NCI-H524 treated with DMSO at 0.1 percent for 48 hours (cell line): ENCODE measurements around the gene TAGLN2.
"Not testable (repeated sequence)": the region's sequence is repeated elsewhere in the genome, so short reads cannot be mapped to it uniquely, and the experiment has no call there.

Source experiments
- DNase-seq: peaks from one replicate; lab custom pipeline; 2025; lab: John Stamatoyannopoulos, UW

The TAGLN2 gene

GRCh38 chr1:159921251-159921650 lies 4.1 kb downstream of the TAGLN2 start:
- no peak for DNase-seq

DNA sequence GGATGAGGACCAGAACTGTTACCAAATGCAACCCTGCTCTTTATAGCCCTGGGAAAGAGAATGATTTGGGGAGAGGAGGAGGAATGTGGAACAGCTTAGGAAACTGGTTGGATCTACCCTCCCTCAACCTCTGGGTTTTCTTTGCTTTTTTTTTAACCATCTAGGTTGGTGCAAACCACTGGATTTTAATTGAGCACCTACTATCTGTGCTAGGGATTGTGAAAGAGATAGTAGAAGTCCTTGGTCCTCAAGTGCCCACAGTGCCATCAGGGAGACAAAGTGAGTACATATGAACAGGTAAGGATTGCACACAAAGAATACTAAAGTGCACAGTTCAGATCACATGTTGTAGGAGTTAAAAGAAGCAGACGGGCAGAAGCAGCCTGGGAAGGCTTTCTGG lies 4.7 kb downstream of the TAGLN2 start:
- DNase-seq = no peak

DNA sequence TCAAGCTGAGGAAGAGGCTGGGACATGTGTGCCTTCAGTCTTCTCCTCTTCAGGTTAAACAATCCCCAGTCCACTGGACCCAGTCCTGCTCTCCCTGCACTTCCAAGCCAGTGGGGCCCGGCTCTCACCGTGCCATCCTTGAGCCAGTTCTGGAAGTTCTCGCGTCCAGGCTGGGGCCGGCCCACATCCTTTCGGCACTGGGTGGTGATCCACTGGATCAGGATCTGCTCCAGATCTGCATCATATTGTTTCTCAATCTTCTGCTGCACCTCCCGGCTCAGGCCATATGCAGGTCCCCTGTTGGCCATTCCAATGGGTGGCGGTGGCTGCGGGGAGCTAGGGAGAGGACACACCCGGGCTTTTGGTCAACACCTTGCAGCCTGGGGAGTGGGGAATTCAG lies 5.1 kb downstream of the TAGLN2 start:
- no peak for DNase-seq

DNA sequence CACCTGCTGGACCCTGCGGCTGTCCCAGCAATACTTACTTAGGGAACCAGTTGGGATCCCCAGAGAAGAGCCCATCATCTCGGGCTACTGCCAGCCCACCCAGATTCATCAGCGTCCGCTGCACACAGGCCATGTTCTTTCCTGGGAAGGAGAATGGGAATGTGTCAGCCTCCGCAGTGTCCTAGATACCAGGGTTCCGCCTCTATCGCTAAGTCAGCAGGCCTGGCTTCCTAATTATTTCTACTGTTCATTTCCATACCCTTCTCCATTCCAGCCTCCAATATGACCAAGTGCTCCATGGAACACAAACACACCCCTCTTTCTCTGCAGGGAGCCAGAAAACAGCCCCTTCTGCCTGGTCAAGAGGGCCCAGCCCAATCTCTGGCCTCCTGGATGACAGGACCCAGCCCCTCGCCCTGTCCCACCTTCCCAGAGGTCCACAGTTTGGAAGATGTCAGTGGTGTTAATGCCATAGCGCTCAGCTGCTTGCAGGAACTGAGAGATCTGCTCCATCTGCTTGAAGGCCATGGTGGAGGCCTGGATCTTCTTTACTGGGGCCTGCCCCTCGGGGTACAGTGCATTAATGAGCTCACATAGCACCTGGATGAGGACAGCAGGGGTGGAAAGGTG lies 6.0 kb downstream of the TAGLN2 start:
- no peak for DNase-seq

GRCh38 chr1:159918352-159919200 lies 6.7 kb downstream of the TAGLN2 start:
- DNase-seq = peak; percentile 18

DNA sequence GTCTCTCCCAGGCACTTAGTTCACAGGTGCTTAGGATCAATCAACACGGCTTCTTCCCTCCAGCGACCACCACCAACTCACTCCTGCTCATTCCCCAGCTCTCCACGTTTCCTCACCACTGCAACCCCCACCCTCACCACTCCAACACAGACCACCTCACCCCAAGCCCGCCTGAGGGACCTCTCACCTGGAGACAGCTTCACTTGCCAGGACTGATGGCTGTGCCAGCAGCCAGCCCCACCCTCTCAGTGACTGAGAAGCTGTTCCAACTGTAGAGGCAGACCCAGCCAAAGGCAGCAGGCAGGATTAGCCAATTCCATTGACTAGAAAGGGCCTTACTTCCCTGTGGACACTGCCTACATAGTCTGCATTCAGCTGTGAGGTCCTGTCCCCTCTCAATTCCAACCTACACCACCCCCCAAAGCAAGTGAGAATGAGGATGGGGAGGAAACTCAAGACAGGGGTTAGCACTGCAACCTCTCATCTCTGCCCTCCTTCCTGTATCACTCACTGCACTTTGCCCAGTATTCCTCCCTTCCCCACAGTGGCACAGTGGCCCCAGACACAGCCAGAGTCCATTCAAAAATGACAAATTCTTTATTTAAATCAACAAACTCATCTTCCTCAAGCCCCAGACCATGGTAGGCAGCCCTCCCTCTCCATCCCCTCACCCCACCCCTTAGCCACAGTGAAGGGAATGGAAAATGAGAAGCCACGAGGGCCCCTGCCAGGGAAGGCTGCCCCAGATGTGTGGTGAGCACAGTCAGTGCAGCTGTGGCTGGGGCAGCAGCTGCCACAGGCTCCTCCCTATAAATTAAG lies 7.6 kb downstream of the TAGLN2 start:
- no peak for DNase-seq

DNA sequence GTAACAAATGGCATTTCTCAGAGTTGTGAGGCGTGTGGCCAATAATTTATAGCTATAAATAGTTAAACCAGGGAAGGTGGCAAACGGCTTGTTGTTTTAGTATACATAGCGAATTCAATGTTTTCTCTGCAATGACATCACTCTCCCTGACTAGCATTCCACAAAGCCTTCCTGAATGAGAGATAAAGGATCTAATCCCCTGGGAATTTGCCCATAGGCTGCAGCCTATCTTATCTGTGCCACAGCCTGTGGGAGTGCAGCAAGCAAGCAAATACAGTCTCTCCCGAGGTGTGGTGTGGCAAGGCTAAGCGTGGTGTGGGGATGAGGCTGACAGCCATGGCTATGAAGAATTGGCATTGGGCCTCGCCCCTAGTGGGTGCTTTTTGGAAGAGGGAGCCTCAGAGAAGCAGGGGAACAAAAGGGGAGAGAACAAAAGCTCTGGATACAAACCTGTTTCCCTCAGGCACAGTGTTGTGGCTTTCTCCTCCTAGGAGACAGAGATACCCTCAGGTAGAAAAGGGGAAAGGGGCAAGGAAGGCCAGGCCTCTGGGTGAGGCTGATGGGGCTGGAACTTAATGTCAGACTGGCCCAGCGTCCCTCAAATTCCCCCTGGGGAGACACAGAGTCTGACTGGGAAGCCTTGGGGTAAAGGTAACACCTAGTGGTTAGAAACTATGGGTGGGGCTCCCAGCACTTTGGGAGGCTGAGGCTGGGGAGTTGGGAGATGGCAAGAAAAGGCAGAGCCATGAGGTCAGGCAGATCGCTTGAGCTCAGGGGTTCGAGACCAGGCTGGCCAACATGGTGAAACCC lies 8.9 kb downstream of the TAGLN2 start:
- no peak for DNase-seq

- no peak for DNase-seq
Observed at GRCh38 chr1:159915571-159916241, 9.6 kb downstream of the TAGLN2 start.

DNA sequence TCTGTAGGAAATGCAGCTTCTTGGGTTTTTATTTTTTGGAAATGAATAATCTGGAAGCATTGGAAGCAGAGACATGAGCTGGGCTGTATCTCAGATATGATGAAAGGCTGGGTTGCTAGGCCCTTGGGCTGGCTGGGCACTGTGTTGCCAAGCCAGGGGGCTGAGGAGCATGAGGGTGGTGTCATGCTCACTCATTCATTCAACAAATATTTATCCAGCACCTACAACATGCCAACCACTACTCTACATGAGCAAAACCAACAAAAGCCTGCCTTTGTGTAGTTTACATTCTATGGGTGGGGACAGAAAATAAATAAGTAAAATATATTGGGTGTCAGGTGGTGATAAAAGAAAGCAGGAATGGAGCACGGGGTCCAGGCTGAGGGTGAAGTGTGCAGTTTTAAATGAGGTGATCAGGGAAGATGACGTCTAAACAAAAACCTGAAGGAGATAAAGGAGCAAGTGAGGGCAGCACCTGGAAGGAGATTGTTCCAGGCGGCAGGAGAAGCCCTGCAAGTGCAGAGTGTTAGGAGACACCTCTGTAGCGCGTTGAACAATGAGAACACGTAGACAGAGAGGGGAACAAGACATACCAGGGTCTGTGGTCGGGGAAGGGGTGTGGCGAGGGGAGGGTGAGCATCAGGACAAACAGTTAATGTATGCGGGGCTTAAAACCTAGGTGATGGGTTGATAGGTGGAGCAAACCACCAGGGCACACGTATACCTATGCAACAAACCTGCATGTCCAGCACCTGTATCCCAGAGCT lies 10.9 kb downstream of the TAGLN2 start:
- DNase-seq = no peak

- no peak for DNase-seq
Observed at GRCh38 chr1:159913451-159914192, 11.7 kb downstream of the TAGLN2 start.

DNA sequence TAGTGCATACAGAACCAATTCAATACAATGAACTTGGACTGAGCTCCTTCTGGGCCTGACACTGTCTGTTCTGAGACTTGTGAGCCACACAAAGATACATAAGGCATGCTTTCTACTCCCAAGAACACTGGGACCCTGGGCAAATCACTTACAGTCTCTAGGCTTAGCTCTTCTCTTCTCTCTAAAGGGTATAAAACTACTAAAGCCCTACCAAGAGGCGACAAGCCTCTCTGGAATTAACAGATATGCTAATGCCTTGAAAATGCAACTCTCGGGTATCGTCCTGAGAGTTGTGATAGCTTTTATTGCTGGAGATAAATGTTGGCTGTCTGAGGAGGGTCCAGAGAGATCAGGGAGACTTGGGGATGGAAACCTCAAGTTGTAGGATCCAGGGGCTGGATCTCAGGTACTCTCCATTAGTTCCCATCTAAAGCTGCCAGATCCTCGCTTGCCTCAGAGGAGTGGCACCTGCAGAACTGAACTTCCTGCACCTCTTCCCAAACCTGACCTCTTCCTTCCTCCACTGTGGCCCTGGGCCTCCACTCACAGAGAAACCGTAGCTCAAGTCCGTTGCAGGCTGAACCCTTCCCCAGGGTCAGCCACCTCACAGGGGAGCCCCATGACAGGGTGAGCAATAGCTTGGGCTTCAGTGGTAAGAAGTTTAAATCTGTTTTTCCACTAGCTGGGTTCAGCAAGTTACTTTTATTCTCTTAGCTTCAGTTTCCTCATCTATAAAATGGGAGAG lies 13.8 kb downstream of the TAGLN2 start:
- DNase-seq = no peak

- DNase-seq = no peak
Observed at GRCh38 chr1:159908031-159908940, 17.0 kb downstream of the TAGLN2 start.

DNA sequence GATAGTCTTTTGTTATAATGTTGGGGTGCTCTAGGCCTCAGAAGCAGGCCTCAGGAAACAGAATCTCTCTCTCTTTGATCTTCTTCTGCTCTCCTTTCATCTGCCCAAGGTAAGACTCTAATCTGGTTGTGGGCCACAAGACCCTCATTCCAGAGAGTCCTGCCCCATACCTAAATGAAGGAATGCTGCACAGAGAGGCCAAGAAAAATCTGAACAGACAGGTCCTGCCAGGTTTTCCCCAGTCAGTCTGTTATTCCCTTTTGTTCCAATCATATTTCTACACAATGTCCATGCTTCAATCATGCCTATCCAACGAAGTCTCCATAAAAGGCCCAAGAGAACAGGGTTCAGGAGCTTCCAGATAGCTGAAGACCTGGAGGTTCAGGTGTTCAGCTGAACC lies 18.3 kb downstream of the TAGLN2 start:
- no peak for DNase-seq

DNA sequence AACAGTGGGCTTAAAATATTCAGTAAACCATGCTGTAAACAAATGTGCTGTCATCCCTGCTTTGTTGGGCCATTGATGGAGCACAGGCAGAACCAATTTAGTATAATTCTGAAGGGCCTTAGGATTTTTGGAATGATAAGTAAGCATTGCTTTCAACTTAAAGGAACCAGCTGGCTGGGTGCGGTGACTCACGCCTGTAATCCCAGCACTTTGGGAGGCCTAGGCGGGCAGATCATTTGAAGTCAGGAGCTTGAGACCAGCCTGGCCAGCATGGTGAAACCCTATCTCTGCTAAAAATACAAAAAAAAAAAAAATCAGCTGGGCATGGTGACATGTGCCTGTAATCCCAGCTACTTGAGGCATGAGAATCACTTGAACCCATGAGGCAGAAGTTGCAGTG lies 21.3 kb downstream of the TAGLN2 start:
- DNase-seq = not testable (repeated sequence)

GRCh38 chr1:159902541-159902940 lies 22.8 kb downstream of the TAGLN2 start:
- DNase-seq = no peak

DNA sequence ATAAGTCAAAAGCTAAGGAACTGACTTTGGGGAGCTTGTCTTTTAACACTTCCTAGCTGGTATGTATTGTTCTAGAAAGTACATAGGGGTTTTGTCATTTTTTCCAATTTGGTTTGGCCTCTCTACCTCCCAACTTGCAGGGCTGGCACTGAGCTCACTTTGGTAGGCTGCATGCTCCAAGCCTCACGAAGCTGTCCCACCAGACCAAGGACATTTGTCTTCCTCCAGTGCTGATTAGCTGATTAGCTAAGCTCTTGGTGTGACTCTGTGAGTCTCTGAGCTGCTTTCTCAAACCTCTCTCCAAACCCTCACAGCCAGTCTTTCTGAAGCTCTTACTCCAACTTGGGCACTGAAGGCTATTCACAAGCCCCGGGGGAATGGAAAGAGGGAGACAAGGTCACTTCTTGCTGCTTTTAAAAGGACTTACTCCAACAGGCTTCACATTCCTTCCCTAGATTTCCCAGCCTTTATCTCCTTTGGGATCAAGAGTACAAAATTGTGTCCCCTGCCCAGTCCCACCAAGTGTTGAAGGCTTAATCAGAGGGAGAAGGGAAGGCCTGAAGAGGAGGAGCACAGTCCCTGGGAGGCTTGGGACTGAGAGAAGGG lies 24.4 kb downstream of the TAGLN2 start:
- no peak for DNase-seq

DNA sequence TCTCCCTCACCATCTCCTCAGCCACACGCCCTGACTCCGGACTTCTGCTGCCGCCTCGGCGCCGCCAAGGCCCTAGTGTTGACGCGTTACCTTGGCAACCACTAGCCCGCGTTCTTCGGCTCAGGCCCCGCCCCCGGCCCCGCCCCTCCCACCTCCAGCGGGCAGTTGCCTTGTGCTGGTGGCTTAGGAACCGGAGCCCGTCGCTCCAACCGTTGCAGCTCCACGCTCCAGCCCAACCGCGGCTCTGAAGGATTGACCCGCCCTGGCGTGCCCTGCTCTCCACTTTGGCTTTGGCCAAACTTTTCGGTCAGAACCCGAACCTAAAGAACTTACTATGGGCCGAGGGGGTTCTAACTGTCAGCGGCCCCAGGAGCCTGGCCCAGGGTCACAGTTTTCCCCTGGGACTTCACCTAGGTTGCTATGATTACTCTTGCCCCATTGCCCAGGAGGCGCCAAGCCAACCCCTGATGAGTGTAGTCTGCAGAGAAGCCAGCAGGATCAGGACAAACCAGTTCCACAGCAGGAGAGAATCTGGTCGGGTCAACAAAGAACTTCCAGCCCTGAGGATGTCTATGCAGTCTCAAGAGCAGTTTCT lies 25.1 kb downstream of the TAGLN2 start, which contains the start of gene CFAP45:
CFAP45 (minus strand) TSS at position 80 of the 595 bp plus-strand sequence; CDS start at position 13, 67 bp downstream.
- DNase-seq = no peak
